ENCODE measurements around the gene LINC00237. TPM values are rescaled to one million over a fixed set of nuclear protein-coding genes. Genes with fewer than 3 reads are reported as not detected.

LINC00237 gene
- total and polyA plus RNA-seq, 2 experiments from 2014 or later, result 0.31 to 2.0 TPM

DNA sequence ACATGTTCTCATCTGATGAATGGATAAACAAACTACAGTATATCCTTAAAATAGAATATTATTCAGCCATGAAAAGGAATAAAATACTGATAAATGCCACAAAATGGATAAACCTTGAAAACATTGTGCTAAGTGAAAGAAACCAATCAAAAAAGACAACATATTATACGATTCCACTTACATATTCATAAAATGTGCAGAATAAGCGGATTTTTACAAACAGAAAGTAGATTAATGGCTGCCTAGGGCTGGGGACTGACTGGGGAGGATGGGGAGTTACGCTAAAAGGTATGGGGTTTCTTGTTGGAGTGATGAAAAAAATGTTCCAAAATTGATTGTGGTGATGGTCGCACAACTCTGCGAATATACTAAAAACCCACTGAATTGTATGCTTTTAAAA is 49.1 kb upstream of the LINC00237 start:
- Histone ChIP-seq H3K4me1 (ENCODE audit: insufficient read depth) (peaks cover 7% of the 10 kb centered on the region; the same call in 1 of the 2 replicates), H4K20me1 (replicated peaks; ENCODE audit: insufficient read depth) (no peaks in the 10 kb centered on the region), H3K9me2 (ENCODE audit: insufficient read depth) (no peaks in the 10 kb centered on the region), H3K4me3 (no peak overlapping the region), H3K79me2 (replicated peaks; ENCODE audit: insufficient read depth) (peaks cover 11% of the 10 kb centered on the region; the same call in 1 of the 2 replicates), H3K27ac (ENCODE audit: low read depth) (no peak overlapping the region), H3F3A (replicated peaks; ENCODE audit: low read depth) (no peaks in the 10 kb centered on the region), H3K4me2 (no peak overlapping the region), H2AFZ (no peak overlapping the region), H3K27me3 (ENCODE audit: insufficient read depth) (no peaks in the 10 kb centered on the region), H3K36me3 (ENCODE audit: insufficient read depth) (no peaks in the 10 kb centered on the region; the same call in 1 of the 2 replicates)
- no peak for DNase-seq (ENCODE audit: low spot score)
- ATAC-seq, result no peak
- H3K4me3 Mint-ChIP-seq, result no peak overlapping the region
- H3K9me3 Mint-ChIP-seq, result no peaks in the 10 kb centered on the region
- H3K4me1 Mint-ChIP-seq, result peaks cover 7% of the 10 kb centered on the region; the same call in 1 of the 3 replicates
- H3K27ac Mint-ChIP-seq, result no peak overlapping the region
- H3K36me3 Mint-ChIP-seq (ENCODE audit: low read depth), result peaks cover 15% of the 10 kb centered on the region
- H3K27me3 Mint-ChIP-seq (ENCODE audit: insufficient read depth, low read depth, poor library complexity), result no peaks in the 10 kb centered on the region
- TF ChIP-seq, protein P1, sequence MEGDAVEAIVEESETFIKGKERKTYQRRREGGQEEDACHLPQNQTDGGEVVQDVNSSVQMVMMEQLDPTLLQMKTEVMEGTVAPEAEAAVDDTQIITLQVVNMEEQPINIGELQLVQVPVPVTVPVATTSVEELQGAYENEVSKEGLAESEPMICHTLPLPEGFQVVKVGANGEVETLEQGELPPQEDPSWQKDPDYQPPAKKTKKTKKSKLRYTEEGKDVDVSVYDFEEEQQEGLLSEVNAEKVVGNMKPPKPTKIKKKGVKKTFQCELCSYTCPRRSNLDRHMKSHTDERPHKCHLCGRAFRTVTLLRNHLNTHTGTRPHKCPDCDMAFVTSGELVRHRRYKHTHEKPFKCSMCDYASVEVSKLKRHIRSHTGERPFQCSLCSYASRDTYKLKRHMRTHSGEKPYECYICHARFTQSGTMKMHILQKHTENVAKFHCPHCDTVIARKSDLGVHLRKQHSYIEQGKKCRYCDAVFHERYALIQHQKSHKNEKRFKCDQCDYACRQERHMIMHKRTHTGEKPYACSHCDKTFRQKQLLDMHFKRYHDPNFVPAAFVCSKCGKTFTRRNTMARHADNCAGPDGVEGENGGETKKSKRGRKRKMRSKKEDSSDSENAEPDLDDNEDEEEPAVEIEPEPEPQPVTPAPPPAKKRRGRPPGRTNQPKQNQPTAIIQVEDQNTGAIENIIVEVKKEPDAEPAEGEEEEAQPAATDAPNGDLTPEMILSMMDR (conservative IDR thresholded peaks at IDR 0.05; ENCODE audit: low read depth in 2 of 2), result no peak
- TF ChIP-seq POLR2AphosphoS5 (IDR thresholded peaks at IDR 0.05; ENCODE audit: low read depth) (no peak), NANOG (IDR thresholded peaks at IDR 0.05; ENCODE audit: borderline replicate concordance) (no peak), EZH2 (IDR thresholded peaks at IDR 0.05; ENCODE audit: low read depth, unreplicated experiment) (no peak), EZH2phosphoT487 (IDR thresholded peaks at IDR 0.05; ENCODE audit: unreplicated experiment) (no peak), CREB1 (CRISPR knock-in tag; IDR thresholded peaks at IDR 0.05; ENCODE audit: low read depth) (no peak), ETS1 (IDR thresholded peaks at IDR 0.05) (no peak), STAT1 (IDR thresholded peaks at IDR 0.05; ENCODE audit: unreplicated experiment) (no peak)

GRCh38 chr20:21154692-21155091 is 48.5 kb upstream of the LINC00237 start:
- no peaks in the 10 kb centered on the region for H3K27me3 ChIP-seq (ENCODE audit: insufficient read depth)
- ATAC-seq, result no peak
- Mint-ChIP-seq H3K4me3 (no peak overlapping the region), H3K4me1 (peaks cover 7% of the 10 kb centered on the region; the same call in 1 of the 3 replicates), H3K27ac (no peak overlapping the region), H3K27me3 (ENCODE audit: insufficient read depth, low read depth, poor library complexity) (no peaks in the 10 kb centered on the region), H3K9me3 (no peaks in the 10 kb centered on the region), H3K36me3 (ENCODE audit: low read depth) (peaks cover 12% of the 10 kb centered on the region; the same call in 2 of the 3 replicates)
- H3K9me2 ChIP-seq (ENCODE audit: insufficient read depth), result no peaks in the 10 kb centered on the region
- peaks cover 7% of the 10 kb centered on the region; the same call in 1 of the 2 replicates for H3K4me1 ChIP-seq (ENCODE audit: insufficient read depth)
- H4K20me1 ChIP-seq (replicated peaks; ENCODE audit: insufficient read depth), result no peaks in the 10 kb centered on the region
- H3K4me3 ChIP-seq, result no peak overlapping the region
- no peak overlapping the region for H3K27ac ChIP-seq (ENCODE audit: low read depth)
- peaks cover 11% of the 10 kb centered on the region; the same call in 1 of the 2 replicates for H3K79me2 ChIP-seq (replicated peaks; ENCODE audit: insufficient read depth)
- H3K4me2 ChIP-seq, result no peak overlapping the region
- DNase-seq (ENCODE audit: low spot score), result no peak
- no peaks in the 10 kb centered on the region; the same call in 1 of the 2 replicates for H3K36me3 ChIP-seq (ENCODE audit: insufficient read depth)
- H3F3A ChIP-seq (replicated peaks; ENCODE audit: low read depth), result no peaks in the 10 kb centered on the region
- H2AFZ ChIP-seq, result no peak overlapping the region
- no peak for TF ChIP-seq EZH2 (IDR thresholded peaks at IDR 0.05; ENCODE audit: low read depth, unreplicated experiment)
- TF ChIP-seq EZH2phosphoT487 (IDR thresholded peaks at IDR 0.05; ENCODE audit: unreplicated experiment), result no peak
- no peak for TF ChIP-seq STAT1 (IDR thresholded peaks at IDR 0.05; ENCODE audit: unreplicated experiment)
- TF ChIP-seq NANOG (IDR thresholded peaks at IDR 0.05; ENCODE audit: borderline replicate concordance), result no peak
- no peak for TF ChIP-seq ETS1 (IDR thresholded peaks at IDR 0.05)
- no peak for TF ChIP-seq ZNF462 (CRISPR knock-in tag; IDR thresholded peaks at IDR 0.05)
- TF ChIP-seq JUNB (IDR thresholded peaks at IDR 0.05; ENCODE audit: unreplicated experiment), result no peak
- no peak for TF ChIP-seq CREB1 (CRISPR knock-in tag; IDR thresholded peaks at IDR 0.05; ENCODE audit: low read depth)

Data from GM23338 (cell line).